HepG2 (cell line): Measurements from ENCODE around the gene C2orf76. TPM values are rescaled to one million over a fixed set of nuclear protein-coding genes. Genes with fewer than 3 reads are reported as not detected.

ENCODE experiments used
- ASH2L ChIP-seq: fragments of 300-600, 200-600 bp; sonication (generic); IDR thresholded peaks from 2 replicates; pipeline ENCODE4 v1.7.0; 2017; ENCODE audit warnings: low read depth, mild to moderate bottlenecking, moderate library complexity, mixed read lengths, low read length; ENCODE audit not compliant: insufficient read length
- CAMTA2 ChIP-seq: sonication (generic); formaldehyde crosslinking; IDR thresholded peaks from 2 replicates; pipeline ENCODE4 v1.4.0; 2020; ENCODE audit warnings: mild to moderate bottlenecking, missing genetic modification reagents, borderline replicate concordance
- CEBPB ChIP-seq: IDR thresholded peaks from 2 replicates; pipeline ENCODE4 v1.6.1; 2011; ENCODE audit warnings: low read depth, low read length, improper control_type of control experiment, borderline replicate concordance
- HINFP ChIP-seq: sonication (generic); formaldehyde crosslinking; IDR thresholded peaks from 2 replicates; pipeline ENCODE4 v1.4.0; 2020; ENCODE audit warnings: low read depth, mild to moderate bottlenecking, missing genetic modification reagents
- HNRNPK ChIP-seq: fragments of 200-400 bp; formaldehyde crosslinking; IDR thresholded peaks from 2 replicates; pipeline ENCODE4 v1.6.1; 2018; ENCODE audit warnings: low read length, low read depth, moderate library complexity, mild to moderate bottlenecking; ENCODE audit not compliant: poor library complexity, severe bottlenecking
- HNRNPUL1 ChIP-seq: fragments of 200-400 bp; formaldehyde crosslinking; IDR thresholded peaks from 2 replicates; pipeline ENCODE4 v1.6.1; 2017; ENCODE audit warnings: low read depth, mild to moderate bottlenecking, low read length, moderate library complexity
- REPIN1 ChIP-seq: sonication (generic); formaldehyde crosslinking; IDR thresholded peaks from 2 replicates; pipeline ENCODE4 v1.8.0; 2022; ENCODE audit warnings: missing genetic modification reagents, low read depth, mild to moderate bottlenecking, borderline replicate concordance
- STAT6 ChIP-seq: sonication (generic); formaldehyde crosslinking; IDR thresholded peaks from 2 replicates; pipeline ENCODE4 v1.4.0; 2020; ENCODE audit warnings: missing genetic modification reagents, mild to moderate bottlenecking, borderline replicate concordance
- TCF12 ChIP-seq, 2 experiments: fragments of 450-650 bp in 1 of 2; sonication (generic) in 1 of 2; formaldehyde crosslinking in 1 of 2; IDR thresholded peaks; 2 replicates each; pipeline versions ENCODE4 v1.6.1 to v1.8.0; 2017 to 2022; ENCODE audit warnings: antibody characterized with exemption in 1 of 2, mild to moderate bottlenecking in 1 of 2, missing genetic modification reagents in 1 of 2, moderate library complexity in 1 of 2
- ZEB1 ChIP-seq: IDR thresholded peaks from 2 replicates; pipeline ENCODE4 v1.6.1; 2012; ENCODE audit warnings: mild to moderate bottlenecking, low read depth, inconsistent platforms; ENCODE audit not compliant: insufficient replicate concordance
- ZFP41 ChIP-seq: sonication (generic); formaldehyde crosslinking; IDR thresholded peaks from 2 replicates; pipeline ENCODE4 v1.4.0; 2020; ENCODE audit warnings: mild to moderate bottlenecking, missing genetic modification reagents, borderline replicate concordance
- ZKSCAN5 ChIP-seq: sonication (generic); formaldehyde crosslinking; IDR thresholded peaks from 2 replicates; pipeline ENCODE4 v1.5.1; 2020; ENCODE audit warnings: mild to moderate bottlenecking, missing genetic modification reagents
- ZNF3 ChIP-seq: IDR thresholded peaks from 2 replicates; pipeline ENCODE4 v1.7.0; 2017; ENCODE audit warnings: inconsistent platforms
- ZNF652 ChIP-seq: IDR thresholded peaks from 2 replicates; pipeline ENCODE4 v1.6.1; 2016; ENCODE audit warnings: low read depth, borderline replicate concordance
- ZNF720 ChIP-seq: sonication (generic); formaldehyde crosslinking; IDR thresholded peaks from 2 replicates; pipeline ENCODE4 v1.4.0; 2020; ENCODE audit warnings: missing genetic modification reagents
- ZNF747 ChIP-seq: sonication (generic); formaldehyde crosslinking; IDR thresholded peaks from 2 replicates; pipeline ENCODE4 v1.8.1; 2023; ENCODE audit warnings: missing genetic modification reagents, mild to moderate bottlenecking, borderline replicate concordance
- ZNF790 ChIP-seq: sonication (generic); formaldehyde crosslinking; IDR thresholded peaks from 2 replicates; pipeline ENCODE4 v1.8.0; 2022; ENCODE audit warnings: missing genetic modification reagents, mild to moderate bottlenecking, borderline replicate concordance
- polyA plus RNA-seq, 8 experiments: library from polyadenylated mRNA; depleted of rRNA in 3 of 8; stranded (reverse) in 7 of 8; unstranded in 1 of 8; fragments of >200 nt; fragmentation: Illumina TruSeq in 4 of 8; extraction: Trizol in 4 of 8; gene quantifications; 2 replicates each; pipeline versions ENCODE4 v1.2.1 to v1.2.3, GENCODE V29; 2011 to 2016; ENCODE audit warnings: low read depth in 4 of 8, missing spikeins in 1 of 8, mixed read lengths in 1 of 8; ENCODE audit not compliant: insufficient read depth in 1 of 8
- total RNA-seq, 5 experiments: library from RNA; depleted of rRNA; stranded (reverse); fragments of >200 nt; fragmentation: Illumina TruSeq; extraction: Trizol; gene quantifications; 2 replicates each; pipeline ENCODE4 v1.2.3, GENCODE V29; 2016; ENCODE audit warnings: low read depth in 1 of 5
- TF ChIP-seq, protein P1 (sequence below): sonication (generic); formaldehyde crosslinking; IDR thresholded peaks from 2 replicates; pipeline ENCODE4 v1.8.0; 2022; ENCODE audit warnings: mild to moderate bottlenecking, missing genetic modification reagents, borderline replicate concordance

Gene C2orf76
- total and polyA plus RNA-seq, 2 of the 13 experiments (the other 11 are each of a cell fraction or from before 2014, with no cell fraction given), result 7.7 to 8.5 TPM

DNA sequence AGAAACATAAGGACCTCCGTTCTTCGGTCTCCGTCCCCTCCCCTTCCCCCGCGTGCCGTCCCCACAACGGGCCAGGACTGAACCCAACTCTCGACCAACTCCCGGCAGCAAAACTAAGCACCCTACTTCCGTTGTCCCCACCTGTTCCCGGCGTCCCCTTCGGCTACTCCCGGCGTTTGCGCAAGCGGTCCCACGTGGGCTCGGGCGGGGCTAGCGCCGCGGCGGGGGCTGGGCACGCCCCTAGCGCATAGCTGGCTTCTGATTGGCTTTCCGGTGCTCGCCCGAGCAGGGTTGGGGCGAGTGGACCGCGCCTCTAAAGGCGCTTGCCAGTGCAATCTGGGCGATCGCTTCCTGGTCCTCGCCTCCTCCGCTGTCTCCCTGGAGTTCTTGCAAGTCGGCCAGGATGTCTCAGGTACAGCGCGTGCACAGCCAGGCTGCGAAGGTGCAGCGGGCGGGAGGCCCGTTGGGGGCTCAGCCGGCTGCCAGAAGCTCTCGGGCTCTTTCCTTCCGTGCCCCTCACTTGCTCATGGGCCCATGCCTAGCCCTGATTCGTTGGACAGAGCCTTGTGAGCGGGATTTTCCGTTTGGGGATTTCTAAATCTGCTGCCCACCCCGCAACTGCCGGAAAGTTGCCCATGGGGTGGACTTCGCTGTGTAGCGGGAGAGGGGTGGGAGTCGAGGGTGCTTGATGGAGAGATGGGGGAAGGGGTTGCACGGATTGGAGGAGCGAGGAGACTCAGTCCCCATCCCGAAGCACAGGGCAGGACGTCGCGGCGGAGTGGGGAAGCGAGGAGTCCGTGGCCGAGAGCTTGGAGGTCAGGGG is at the start of gene C2orf76, which contains the start of gene DBI (continued):
- peak; percentile 77; the same call in 1 of the 2 replicates for TF ChIP-seq ZKSCAN5 (CRISPR knock-in tag)
- TF ChIP-seq HNRNPK, result peak; percentile 95
- TF ChIP-seq ZNF790 (CRISPR knock-in tag), result peak; percentile 89; the same call in 1 of the 2 replicates
- TF ChIP-seq TCF12 (IDR thresholded peaks at IDR 0.05), result no peak
- TF ChIP-seq TCF12 (CRISPR knock-in tag; IDR thresholded peaks at IDR 0.05), result no peak; the same call in none of the 2 replicates
- peak; percentile 88; the same call in 1 of the 2 replicates for TF ChIP-seq STAT6 (CRISPR knock-in tag)
- TF ChIP-seq HNRNPUL1, result no peak; the same call in 1 of the 2 replicates
- TF ChIP-seq ZNF3 (CRISPR knock-in tag), result peak; percentile 32; the same call in 1 of the 2 replicates
- peak; percentile 66 for TF ChIP-seq ASH2L
- peak; percentile 21; the same call in 1 of the 2 replicates for TF ChIP-seq HINFP (CRISPR knock-in tag)
- TF ChIP-seq ZNF720 (CRISPR knock-in tag), result no peak
- TF ChIP-seq, protein P1, sequence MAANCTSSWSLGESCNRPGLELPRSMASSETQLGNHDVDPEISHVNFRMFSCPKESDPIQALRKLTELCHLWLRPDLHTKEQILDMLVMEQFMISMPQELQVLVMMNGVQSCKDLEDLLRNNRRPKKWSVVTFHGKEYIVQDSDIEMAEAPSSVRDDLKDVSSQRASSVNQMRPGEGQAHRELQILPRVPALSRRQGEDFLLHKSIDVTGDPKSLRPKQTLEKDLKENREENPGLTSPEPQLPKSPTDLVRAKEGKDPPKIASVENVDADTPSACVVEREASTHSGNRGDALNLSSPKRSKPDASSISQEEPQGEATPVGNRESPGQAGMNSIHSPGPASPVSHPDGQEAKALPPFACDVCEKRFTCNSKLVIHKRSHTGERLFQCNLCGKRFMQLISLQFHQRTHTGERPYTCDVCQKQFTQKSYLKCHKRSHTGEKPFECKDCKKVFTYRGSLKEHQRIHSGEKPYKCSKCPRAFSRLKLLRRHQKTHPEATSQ (CRISPR knock-in tag), result peak; percentile 92; the same call in 1 of the 2 replicates
- TF ChIP-seq ZEB1, result peak; percentile 35
- TF ChIP-seq REPIN1 (CRISPR knock-in tag), result peak; percentile 97
- no peak for TF ChIP-seq CAMTA2 (CRISPR knock-in tag)
- TF ChIP-seq CEBPB, result peak; percentile 100
- TF ChIP-seq ZFP41 (CRISPR knock-in tag), result no peak
- peak; percentile 31; the same call in 1 of the 2 replicates for TF ChIP-seq ZNF652
- peak; percentile 96 for TF ChIP-seq ZNF747 (CRISPR knock-in tag)
